ENCODE results near the gene DDX53.

DNA sequence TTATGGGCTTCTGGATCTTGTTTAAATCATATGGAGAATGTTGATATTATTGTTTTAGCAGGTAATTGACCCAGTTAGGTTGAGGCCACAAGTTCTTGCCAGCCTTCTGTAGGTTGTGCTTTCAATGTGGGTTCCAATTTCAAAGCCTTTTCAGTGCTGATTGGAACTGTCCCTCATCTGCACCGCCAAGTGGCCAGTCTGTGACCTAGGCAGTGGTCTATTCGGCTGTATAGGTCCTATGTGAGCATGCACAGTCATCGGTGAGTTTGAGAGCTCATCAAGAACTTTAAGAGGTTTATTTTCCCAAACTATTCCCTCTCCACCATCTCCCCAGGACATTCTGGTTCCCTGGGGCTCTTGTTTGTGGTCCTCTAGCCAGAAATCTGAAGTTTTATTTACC is 35.7 kb downstream of the DDX53 start:
- no peak for TF ChIP-seq POLR2A (IDR thresholded peaks at IDR 0.05)
- TF ChIP-seq, protein P1, sequence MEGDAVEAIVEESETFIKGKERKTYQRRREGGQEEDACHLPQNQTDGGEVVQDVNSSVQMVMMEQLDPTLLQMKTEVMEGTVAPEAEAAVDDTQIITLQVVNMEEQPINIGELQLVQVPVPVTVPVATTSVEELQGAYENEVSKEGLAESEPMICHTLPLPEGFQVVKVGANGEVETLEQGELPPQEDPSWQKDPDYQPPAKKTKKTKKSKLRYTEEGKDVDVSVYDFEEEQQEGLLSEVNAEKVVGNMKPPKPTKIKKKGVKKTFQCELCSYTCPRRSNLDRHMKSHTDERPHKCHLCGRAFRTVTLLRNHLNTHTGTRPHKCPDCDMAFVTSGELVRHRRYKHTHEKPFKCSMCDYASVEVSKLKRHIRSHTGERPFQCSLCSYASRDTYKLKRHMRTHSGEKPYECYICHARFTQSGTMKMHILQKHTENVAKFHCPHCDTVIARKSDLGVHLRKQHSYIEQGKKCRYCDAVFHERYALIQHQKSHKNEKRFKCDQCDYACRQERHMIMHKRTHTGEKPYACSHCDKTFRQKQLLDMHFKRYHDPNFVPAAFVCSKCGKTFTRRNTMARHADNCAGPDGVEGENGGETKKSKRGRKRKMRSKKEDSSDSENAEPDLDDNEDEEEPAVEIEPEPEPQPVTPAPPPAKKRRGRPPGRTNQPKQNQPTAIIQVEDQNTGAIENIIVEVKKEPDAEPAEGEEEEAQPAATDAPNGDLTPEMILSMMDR (IDR thresholded peaks at IDR 0.05), result no peak

Data from ovary (tissue), 3 donors.